ENCODE results near the gene PCDHGA12.

DNA sequence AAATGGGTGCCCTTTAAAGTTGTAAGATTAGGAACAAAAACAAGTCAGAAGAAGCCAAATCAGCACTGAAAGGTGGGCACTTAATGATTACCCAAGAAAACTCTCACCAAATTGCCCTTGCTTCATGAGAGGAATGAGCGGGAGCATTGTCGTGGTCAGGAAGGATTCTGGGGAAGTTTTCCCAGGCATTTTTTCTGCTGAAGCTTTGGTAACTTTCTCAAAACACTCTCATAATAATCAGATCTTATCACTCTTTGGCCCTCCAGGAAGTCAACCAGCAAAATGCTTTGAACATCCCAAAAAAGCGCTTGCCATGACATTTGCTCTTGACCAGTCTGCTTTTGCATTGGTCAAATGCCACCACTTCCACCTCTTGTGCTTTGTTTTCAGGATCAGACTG is 35.0 kb downstream of the PCDHGA12 start:
- TF ChIP-seq POLR2A (IDR thresholded peaks at IDR 0.05) (no peak), CTCF (IDR thresholded peaks at IDR 0.05) (no peak), POLR2AphosphoS5 (IDR thresholded peaks at IDR 0.05) (no peak)
